CD4-positive, alpha-beta T cell treated with Interleukin-6 for 4 hours (primary cell): ENCODE results near the gene SLC22A13.
"Not testable (repeated sequence)": the region's sequence is repeated elsewhere in the genome, so short reads cannot be mapped to it uniquely, and the experiment has no call there.

Experiments used
- DNase-seq: peaks from one replicate; pipeline ENCODE4 v3.0.0-alpha.2; 2020; ENCODE audit warnings: mixed read lengths

Gene SLC22A13

GRCh38 chr3:38266810-38267209 is 1.2 kb downstream of the SLC22A13 start:
- no peak for DNase-seq

GRCh38 chr3:38267662-38268061 is 2.0 kb downstream of the SLC22A13 start:
- DNase-seq, result no peak

GRCh38 chr3:38268087-38268486 is 2.5 kb downstream of the SLC22A13 start:
- DNase-seq, result no peak

- DNase-seq, result no peak
These were observed 2.9 kb downstream of the SLC22A13 start for GRCh38 chr3:38268522-38268921.

- DNase-seq, result no peak
These were observed 5.0 kb downstream of the SLC22A13 start for GRCh38 chr3:38270606-38271005.

- no peak for DNase-seq
These were observed 5.9 kb downstream of the SLC22A13 start for GRCh38 chr3:38271553-38271952.

- DNase-seq, result no peak
These were observed 9.4 kb downstream of the SLC22A13 start for GRCh38 chr3:38274864-38275649.

- no peak for DNase-seq
These were observed 10.0 kb downstream of the SLC22A13 start for GRCh38 chr3:38275658-38276057.

- DNase-seq, result no peak
These were observed 10.7 kb downstream of the SLC22A13 start for GRCh38 chr3:38276081-38276916.

- no peak for DNase-seq
These were observed 11.5 kb downstream of the SLC22A13 start for GRCh38 chr3:38276917-38277630.

GRCh38 chr3:38278841-38279240 is 13.2 kb downstream of the SLC22A13 start:
- no peak for DNase-seq

GRCh38 chr3:38281895-38282686 is 16.5 kb downstream of the SLC22A13 start, which contains the start of gene SLC22A14:
SLC22A14 (plus strand) TSS chr3:38282294; CDS start chr3:38306027, 23,733 bp downstream.
- DNase-seq, result no peak

- DNase-seq, result no peak
These were observed 18.5 kb downstream of the SLC22A13 start for GRCh38 chr3:38283810-38284755.

GRCh38 chr3:38284756-38285150 is 19.1 kb downstream of the SLC22A13 start:
- DNase-seq, result no peak

GRCh38 chr3:38289286-38290217 is 23.9 kb downstream of the SLC22A13 start:
- not testable (repeated sequence) for DNase-seq

- not testable (repeated sequence) for DNase-seq
These were observed 31.4 kb downstream of the SLC22A13 start for GRCh38 chr3:38297053-38297452.

GRCh38 chr3:38297537-38297936 is 31.9 kb downstream of the SLC22A13 start:
- DNase-seq, result no peak

- no peak for DNase-seq
These were observed 32.5 kb downstream of the SLC22A13 start for GRCh38 chr3:38297947-38298711.

- no peak for DNase-seq
These were observed 41.3 kb downstream of the SLC22A13 start for GRCh38 chr3:38306941-38307340.
